NCI-H2029 (cell line): ENCODE measurements around the gene NFATC2.

ENCODE experiments used
- DNase-seq: peaks from one replicate; lab custom pipeline; 2025; lab: John Stamatoyannopoulos, UW

The NFATC2 gene

GRCh38 chr20:51388756-51389542 lies 153.6 kb downstream of the NFATC2 start:
- DNase-seq, result no peak

GRCh38 chr20:51388227-51388626 lies 154.3 kb downstream of the NFATC2 start:
- no peak for DNase-seq

GRCh38 chr20:51387125-51387875 lies 155.2 kb downstream of the NFATC2 start:
- no peak for DNase-seq

DNA sequence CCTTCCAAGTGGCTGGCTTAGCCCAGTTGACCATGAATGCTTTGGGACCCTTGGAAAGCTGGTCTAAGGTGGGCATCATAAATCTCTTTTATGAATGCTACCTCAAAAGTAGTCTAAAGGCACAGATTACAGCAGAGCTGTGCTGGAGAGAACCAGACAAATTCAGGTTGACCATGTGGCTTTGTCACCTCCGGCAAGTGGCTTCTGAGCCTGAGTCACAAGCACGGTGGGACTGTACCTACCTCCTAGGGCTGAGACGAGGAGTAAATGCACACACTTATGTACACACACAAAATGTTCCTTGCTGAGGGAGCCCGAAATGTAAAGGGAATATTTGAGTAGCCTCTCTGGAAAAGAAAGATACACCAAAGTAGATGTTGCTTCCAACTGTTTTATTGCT lies 155.9 kb downstream of the NFATC2 start:
- no peak for DNase-seq

DNA sequence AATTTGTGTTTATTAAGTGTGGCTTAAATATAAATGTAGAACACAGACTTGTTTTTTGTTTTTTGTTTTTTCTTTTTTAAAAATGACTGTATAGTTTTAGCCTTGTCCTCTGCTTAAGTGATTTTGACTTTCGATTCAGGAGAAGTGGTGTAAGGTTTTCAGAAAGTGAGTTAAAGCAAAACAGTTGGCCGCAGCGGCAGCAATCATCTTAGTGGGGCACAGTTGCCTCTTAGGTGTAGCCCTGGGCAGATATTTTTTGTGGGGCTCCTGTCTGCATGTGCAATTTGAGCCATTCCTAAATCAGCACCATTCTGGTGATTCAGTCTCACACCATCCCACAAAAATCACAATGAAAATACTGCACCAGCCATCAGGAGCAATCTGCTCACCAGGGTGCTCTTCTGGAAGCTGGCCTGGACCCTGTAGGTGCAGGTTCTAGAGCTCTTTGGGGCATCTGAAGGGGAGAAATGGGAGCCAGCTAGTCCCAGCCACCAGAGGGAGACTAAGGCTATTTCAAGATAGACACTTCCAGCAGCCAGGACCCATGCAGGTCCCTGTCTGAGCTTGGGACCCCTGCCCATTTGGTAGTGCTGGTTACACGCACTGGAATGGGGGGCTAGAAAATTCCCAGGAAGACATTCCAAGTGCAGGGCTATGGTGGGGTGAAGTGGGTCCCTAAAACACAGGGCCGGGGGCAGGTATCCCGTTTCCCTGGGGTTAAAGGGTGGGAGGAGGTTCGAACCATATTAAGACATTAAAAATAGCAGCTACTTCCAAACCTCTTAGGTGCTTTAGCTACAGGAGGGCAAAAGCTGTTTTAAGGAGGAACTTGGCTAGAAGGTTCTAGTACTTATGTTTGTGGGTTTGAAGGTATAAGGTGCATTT lies 156.6 kb downstream of the NFATC2 start:
- DNase-seq, result no peak

GRCh38 chr20:51384875-51385274 lies 157.6 kb downstream of the NFATC2 start:
- no peak for DNase-seq

DNA sequence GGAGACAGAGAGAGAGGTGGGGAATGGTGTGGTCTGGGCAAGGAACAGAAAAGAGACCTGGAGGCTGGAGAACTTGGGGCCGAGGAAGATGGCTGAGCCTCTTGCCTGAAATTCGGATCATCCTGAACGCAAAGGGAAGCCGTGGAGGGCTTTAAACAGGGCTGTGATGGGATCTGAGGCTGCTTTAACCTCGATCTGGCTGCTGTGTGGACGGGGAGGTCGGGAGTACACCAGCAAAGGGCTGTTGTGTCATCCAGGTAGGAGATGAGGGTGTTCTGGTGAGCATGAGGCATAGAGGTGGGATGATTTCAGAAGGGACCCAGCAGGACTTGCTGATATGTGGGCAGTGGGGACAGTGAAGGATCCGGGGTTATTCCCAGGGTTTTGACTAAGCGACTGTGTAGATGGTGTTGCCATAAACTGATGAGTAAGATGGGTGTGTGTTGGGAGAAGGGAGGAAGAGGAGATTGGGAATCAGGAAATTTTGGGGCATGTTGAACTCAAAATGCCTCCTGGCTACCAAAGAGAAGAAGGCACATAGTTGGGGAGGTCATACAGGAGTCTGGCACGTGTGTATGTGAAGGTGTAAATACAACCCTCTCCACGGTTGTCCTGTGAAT lies 158.5 kb downstream of the NFATC2 start:
- DNase-seq, result no peak

DNA sequence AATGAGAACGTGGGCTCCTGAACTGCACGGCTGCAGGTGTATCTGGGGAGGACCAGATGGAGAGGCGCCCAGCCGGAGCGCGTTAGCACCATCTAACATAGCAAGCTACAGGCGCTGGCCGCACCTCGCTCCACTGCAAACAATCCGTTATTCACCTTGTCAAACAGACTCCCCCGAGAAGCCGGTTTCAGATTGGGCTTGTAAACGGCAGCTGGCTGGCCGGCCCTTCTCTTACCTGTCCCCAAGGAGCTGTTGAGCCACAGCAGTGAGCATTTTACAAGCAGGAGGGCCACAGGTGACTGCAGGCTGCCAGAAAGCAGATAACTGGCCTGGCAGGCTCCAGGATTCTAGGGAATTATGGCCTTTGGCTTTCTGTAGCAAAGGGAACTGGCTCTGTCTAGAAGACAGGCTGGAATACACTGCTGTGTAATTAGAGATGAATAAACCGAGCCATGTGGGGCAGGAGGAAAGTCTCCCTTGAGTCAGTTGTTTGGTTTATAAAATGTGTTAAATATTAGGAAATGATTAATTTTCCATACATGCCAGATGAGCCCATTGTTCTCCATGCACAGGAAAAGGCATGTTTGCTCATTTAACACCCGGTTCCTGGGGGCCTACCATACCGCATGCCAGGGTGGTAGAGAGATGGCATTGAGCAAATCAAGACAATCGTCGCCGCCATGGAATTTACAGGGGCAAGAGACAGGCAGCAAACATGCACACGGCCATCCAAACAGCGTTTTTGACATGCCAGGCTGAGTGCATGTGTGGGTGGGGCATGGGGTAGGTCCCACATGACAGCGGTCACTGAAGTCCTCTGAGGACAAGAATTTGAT lies 159.3 kb downstream of the NFATC2 start:
- peak; percentile 47 for DNase-seq

DNA sequence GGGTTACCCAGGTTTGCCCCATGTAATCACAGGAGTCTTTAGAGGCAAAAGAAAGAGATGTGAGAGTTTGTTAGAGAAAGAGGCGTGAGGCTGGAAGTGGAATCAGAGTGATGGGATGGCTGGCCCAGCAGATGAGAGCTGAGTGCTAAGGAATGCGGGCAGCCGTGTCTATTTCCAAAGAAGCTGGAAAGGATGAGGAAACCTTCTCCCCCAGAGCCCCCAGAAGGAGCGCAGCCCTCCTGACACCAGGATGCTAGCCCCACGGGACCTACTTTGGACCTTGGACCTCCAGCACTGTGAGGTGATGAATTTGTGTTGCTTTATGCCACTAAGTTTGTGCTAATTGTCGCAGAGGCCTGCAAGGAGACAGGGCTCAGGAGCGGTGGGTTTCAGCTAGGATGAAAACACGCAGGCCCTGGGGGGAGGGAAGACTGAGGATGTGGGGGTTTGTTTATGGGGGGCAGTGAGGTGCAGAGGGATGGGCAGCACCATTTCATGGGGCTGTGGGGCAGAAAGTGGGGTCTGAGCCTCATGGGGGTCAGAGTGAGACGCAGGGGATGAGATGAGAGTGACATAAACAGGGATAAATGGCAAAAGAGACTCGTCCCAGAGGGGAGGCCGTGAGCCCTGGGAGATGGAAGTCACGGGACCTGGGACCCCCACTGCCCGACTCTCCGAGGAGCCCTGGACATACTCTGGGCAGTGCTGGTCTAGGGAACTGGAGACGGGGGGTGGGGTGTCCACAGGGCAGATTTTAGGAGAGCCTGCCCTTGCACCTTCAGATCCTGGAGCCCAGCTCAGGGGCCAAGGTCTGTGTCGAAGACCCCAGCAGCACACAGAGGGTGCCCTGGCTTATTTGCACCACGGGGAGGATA lies 160.2 kb downstream of the NFATC2 start:
- no peak for DNase-seq

DNA sequence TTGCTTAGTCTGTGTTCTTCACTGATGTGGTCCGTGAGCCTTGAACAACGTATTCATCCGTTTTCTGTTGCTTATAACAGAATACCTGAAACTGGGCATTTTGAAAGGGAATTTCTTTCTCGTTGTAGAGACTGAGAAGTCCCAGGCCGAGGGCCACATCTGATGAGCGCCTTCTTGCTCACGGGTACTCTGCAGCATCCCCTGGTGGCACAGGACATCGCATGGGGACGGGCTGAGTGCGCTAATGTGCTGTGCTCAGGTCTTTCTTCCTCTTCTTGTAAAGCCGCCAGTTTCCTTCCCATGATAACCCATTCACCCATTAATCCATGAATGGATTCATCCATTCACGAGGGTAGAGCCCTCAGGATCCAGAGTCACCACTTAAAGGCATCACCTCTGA lies 161.0 kb downstream of the NFATC2 start:
- no peak for DNase-seq

GRCh38 chr20:51380401-51381385 lies 161.8 kb downstream of the NFATC2 start:
- DNase-seq, result no peak

- DNase-seq, result no peak
Measured at GRCh38 chr20:51379601-51380341, 162.7 kb downstream of the NFATC2 start.

- DNase-seq, result no peak
Measured at GRCh38 chr20:51378171-51378928, 164.2 kb downstream of the NFATC2 start.

DNA sequence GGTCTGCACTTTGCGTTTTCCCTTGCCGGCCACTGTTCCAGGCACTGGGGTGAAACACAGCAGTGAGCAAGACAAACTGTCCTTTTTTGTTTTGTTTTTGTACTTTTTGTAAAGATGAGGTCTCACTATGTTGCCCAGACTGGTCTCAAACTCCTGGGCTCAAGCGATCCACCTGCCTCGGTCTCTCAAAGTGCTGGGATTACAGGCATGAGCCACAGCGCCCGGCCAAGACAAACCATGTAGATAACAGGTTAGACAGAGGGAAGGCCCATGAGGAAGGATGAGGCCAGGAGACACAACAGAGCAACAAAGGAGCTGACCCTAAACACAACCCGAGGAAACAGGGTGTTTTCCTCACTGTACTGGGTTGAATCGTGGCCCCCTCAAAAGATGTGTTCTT lies 165.4 kb downstream of the NFATC2 start:
- no peak for DNase-seq

GRCh38 chr20:51376111-51376510 lies 166.4 kb downstream of the NFATC2 start:
- DNase-seq, result no peak

GRCh38 chr20:51375561-51375960 lies 167.0 kb downstream of the NFATC2 start:
- no peak for DNase-seq

DNA sequence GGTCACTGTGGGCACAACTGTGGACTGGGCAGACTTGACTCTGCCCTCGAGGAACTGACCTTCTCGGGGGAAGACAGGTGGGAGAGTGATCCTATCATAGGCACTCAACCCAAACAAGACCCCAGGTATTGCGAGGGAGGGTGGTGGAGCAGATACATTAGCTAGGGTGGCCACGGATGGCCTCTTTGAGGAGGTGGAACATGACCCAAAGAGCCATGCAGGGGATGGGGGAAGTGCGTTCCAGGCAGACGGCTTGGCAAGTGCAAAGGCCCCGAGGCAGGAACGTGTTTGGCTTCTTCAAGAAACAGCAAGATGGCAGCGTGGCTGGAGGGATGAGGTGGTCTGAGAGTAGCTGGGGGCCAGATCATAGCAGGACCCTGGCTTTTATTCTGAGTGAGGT lies 167.6 kb downstream of the NFATC2 start:
- DNase-seq, result no peak
